H1 (cell line): ENCODE results near the gene CADM2. TPM values are rescaled to one million over a fixed set of nuclear protein-coding genes. Genes with fewer than 3 reads are reported as not detected.

Experiments used
- CTCF ChIA-PET: fragments of 300-600 bp; sonication (Branson Sonifier 250); formaldehyde crosslinking; loops from one replicate; lab custom pipeline; 2021; ENCODE audit not compliant: partially characterized antibody; lab: Charles Lee
- POLR2A ChIA-PET: fragments of 300-600 bp; sonication (Branson Sonifier 250); formaldehyde crosslinking; loops from one replicate; lab custom pipeline; 2021; ENCODE audit warnings: inconsistent platforms; ENCODE audit not compliant: partially characterized antibody; lab: Charles Lee
- DNase-seq, 2 experiments: peaks; one replicate each; pipeline versions ENCODE4 v3.0.0 to v3.0.0-alpha.2; 2010 to 2022; ENCODE audit warnings: low spot score in 2 of 2, low read depth in 1 of 2, mixed read lengths in 1 of 2
- FAIRE-seq: peaks from 2 replicates; lab custom pipeline; 2011; peaks lifted over from hg19 to GRCh38; lab: Jason Lieb, UNC
- H2AFZ ChIP-seq: 2 replicates; pipeline ENCODE4 v1.8.1; 2012; ENCODE audit warnings: low read length, inconsistent platforms
- H2AK5ac ChIP-seq: 2 replicates; pipeline ENCODE4 v1.6.1; 2013; ENCODE audit warnings: low read depth, low read length
- H2BK120ac ChIP-seq: replicated peaks from 2 replicates; pipeline ENCODE3; 2013; ENCODE audit warnings: low read depth, low read length, inconsistent platforms
- H2BK12ac ChIP-seq: 2 replicates; pipeline ENCODE4 v1.6.1; 2013; ENCODE audit warnings: low read depth, low read length
- H2BK15ac ChIP-seq: 2 replicates; pipeline ENCODE4 v1.6.1; 2013; ENCODE audit warnings: low read length
- H2BK20ac ChIP-seq: 2 replicates; pipeline ENCODE4 v1.6.1; 2013; ENCODE audit warnings: low read length
- H2BK5ac ChIP-seq: 2 replicates; pipeline ENCODE4 v1.6.1; 2013; ENCODE audit warnings: low read depth, low read length
- H3K14ac ChIP-seq: 2 replicates; pipeline ENCODE4 v1.6.1; 2013; ENCODE audit warnings: inconsistent platforms; ENCODE audit not compliant: insufficient read length
- H3K18ac ChIP-seq: 2 replicates; pipeline ENCODE4 v1.6.1; 2013; ENCODE audit warnings: low read length; ENCODE audit errors: extremely low read depth
- H3K23ac ChIP-seq: 2 replicates; pipeline ENCODE4 v1.6.1; 2013; ENCODE audit warnings: inconsistent platforms; ENCODE audit not compliant: insufficient read length
- H3K23me2 ChIP-seq: 2 replicates; pipeline ENCODE4 v1.6.1; 2013; ENCODE audit warnings: low read depth, low read length
- H3K27ac ChIP-seq: 2 replicates; pipeline ENCODE4 v1.6.1; 2011; ENCODE audit warnings: low read depth, low read length, inconsistent platforms
- H3K27me3 ChIP-seq, 4 experiments: replicated peaks in 1 of 4; 1 replicate in 1 of 4; 2 replicates in 3 of 4; pipeline versions ENCODE4 v1.6.1 to v1.8.1; 2011 to 2013; ENCODE audit warnings: low read length in 3 of 4, mild to moderate bottlenecking in 3 of 4, inconsistent platforms in 2 of 4, mixed read lengths in 2 of 4, moderate library complexity in 1 of 4; ENCODE audit not compliant: control insufficient read depth in 3 of 4, insufficient read depth in 3 of 4; ENCODE audit errors: extremely low read depth in 1 of 4
- H3K36me3 ChIP-seq, 4 experiments: 2 replicates each; pipeline versions ENCODE4 v1.6.1 to v1.8.1; 2011 to 2013; ENCODE audit warnings: mild to moderate bottlenecking in 4 of 4, low read length in 3 of 4, moderate library complexity in 2 of 4, control low read depth in 1 of 4, inconsistent platforms in 1 of 4; ENCODE audit not compliant: insufficient read depth in 4 of 4, control insufficient read depth in 2 of 4
- H3K4ac ChIP-seq: replicated peaks from 2 replicates; pipeline ENCODE3; 2013; ENCODE audit warnings: low read length, low read depth, mixed read lengths, inconsistent platforms; ENCODE audit not compliant: insufficient read length
- H3K4me1 ChIP-seq, 4 experiments: replicated peaks in 1 of 4; 1 replicate in 1 of 4; 2 replicates in 3 of 4; pipeline versions ENCODE4 v1.6.1 to v1.8.1; 2011 to 2013; ENCODE audit warnings: low read length in 3 of 4, inconsistent platforms in 2 of 4, mixed read lengths in 1 of 4; ENCODE audit not compliant: insufficient read depth in 4 of 4, control insufficient read depth in 3 of 4
- H3K4me2 ChIP-seq, 2 experiments: 2 replicates each; pipeline versions ENCODE4 v1.6.1 to v1.8.1; 2011 to 2013; ENCODE audit warnings: low read depth in 2 of 2, low read length in 2 of 2, control low read depth in 1 of 2, inconsistent platforms in 1 of 2, mild to moderate bottlenecking in 1 of 2; ENCODE audit not compliant: insufficient read depth in 1 of 2
- H3K4me3 ChIP-seq, 4 experiments: fragments of 200-600, 300-600 bp in 1 of 4; sonication (generic), shearing (Covaris generic), sonication (Bioruptor Twin) in 1 of 4; 2 replicates each; pipeline versions ENCODE4 v1.5.1 to v1.8.1; 2011 to 2016; ENCODE audit warnings: low read length in 4 of 4, low read depth in 3 of 4, control low read depth in 2 of 4, inconsistent platforms in 2 of 4, mild to moderate bottlenecking in 2 of 4, mixed read lengths in 1 of 4, moderate library complexity in 1 of 4; ENCODE audit not compliant: insufficient read depth in 2 of 4; ENCODE audit errors: extremely low read depth in 1 of 4
- H3K56ac ChIP-seq: replicated peaks from 2 replicates; pipeline ENCODE3; 2013; ENCODE audit warnings: low read depth, mild to moderate bottlenecking, mixed read lengths, low read length, inconsistent platforms; ENCODE audit not compliant: insufficient read length
- H3K79me1 ChIP-seq: 2 replicates; pipeline ENCODE4 v1.6.1; 2013; ENCODE audit warnings: low read depth, low read length, control low read depth
- H3K79me2 ChIP-seq, 2 experiments: 2 replicates each; pipeline versions ENCODE4 v1.6.1 to v1.8.1; 2012 to 2013; ENCODE audit warnings: low read length in 2 of 2, mild to moderate bottlenecking in 2 of 2, inconsistent platforms in 1 of 2; ENCODE audit not compliant: insufficient read depth in 2 of 2, control insufficient read depth in 1 of 2
- H3K9ac ChIP-seq, 4 experiments: replicated peaks in 1 of 4; 1 replicate in 1 of 4; 2 replicates in 3 of 4; pipeline versions ENCODE4 v1.6.1 to v1.8.1; 2011 to 2013; ENCODE audit warnings: low read depth in 3 of 4, low read length in 3 of 4, control low read depth in 2 of 4, mild to moderate bottlenecking in 2 of 4, moderate library complexity in 2 of 4, inconsistent platforms in 1 of 4; ENCODE audit errors: extremely low read depth in 1 of 4
- H3K9me3 ChIP-seq, 2 experiments: 2 replicates each; pipeline versions ENCODE4 v1.6.1 to v1.8.1; 2012 to 2013; ENCODE audit warnings: mild to moderate bottlenecking in 2 of 2, moderate library complexity in 2 of 2, control low read depth in 1 of 2, inconsistent platforms in 1 of 2, low read depth in 1 of 2, low read length in 1 of 2, mixed read lengths in 1 of 2; ENCODE audit not compliant: insufficient read depth in 2 of 2
- H4K20me1 ChIP-seq, 2 experiments: replicated peaks in 1 of 2; 2 replicates each; pipeline versions ENCODE3 to v1.8.1; 2011 to 2013; ENCODE audit warnings: inconsistent platforms in 2 of 2, low read length in 2 of 2, mild to moderate bottlenecking in 1 of 2; ENCODE audit not compliant: insufficient read depth in 2 of 2, control insufficient read depth in 1 of 2
- H4K5ac ChIP-seq: 2 replicates; pipeline ENCODE4 v1.6.1; 2013; ENCODE audit warnings: low read length, low read depth, mixed read lengths, inconsistent platforms; ENCODE audit not compliant: insufficient read length
- H4K8ac ChIP-seq: 2 replicates; pipeline ENCODE4 v1.8.0; 2013; ENCODE audit warnings: mild to moderate bottlenecking, moderate library complexity, low read length, inconsistent platforms; ENCODE audit not compliant: insufficient read depth; ENCODE audit errors: extremely low read depth
- H4K91ac ChIP-seq: replicated peaks from 2 replicates; pipeline ENCODE3; 2013; ENCODE audit warnings: low read length, mixed read lengths, inconsistent platforms; ENCODE audit not compliant: insufficient read length
- CREB1 ChIP-seq: IDR thresholded peaks from 2 replicates; pipeline ENCODE4 v1.6.1; 2012; ENCODE audit warnings: inconsistent platforms
- PHF8 ChIP-seq: fragments of 200-600 bp; sonication (generic); conservative IDR thresholded peaks from 2 replicates; pipeline ENCODE4 v1.7.1; 2012; ENCODE audit warnings: low read depth, mild to moderate bottlenecking, inconsistent platforms, low read length, moderate library complexity
- SAP30 ChIP-seq: fragments of 300-600 bp; sonication (generic); IDR thresholded peaks from 2 replicates; pipeline ENCODE4 v1.7.1; 2012; ENCODE audit warnings: low read length, moderate library complexity, mild to moderate bottlenecking, inconsistent platforms; ENCODE audit not compliant: insufficient read depth, insufficient replicate concordance
- SIN3A ChIP-seq, 2 experiments: IDR thresholded peaks in 1 of 2; conservative IDR thresholded peaks in 1 of 2; 2 replicates each; pipeline ENCODE4 v1.6.1; 2011 to 2012; ENCODE audit warnings: low read length in 2 of 2, improper control_type of control experiment in 1 of 2, low read depth in 1 of 2, mild to moderate bottlenecking in 1 of 2
- polyA plus RNA-seq, 7 experiments: library from polyadenylated mRNA; depleted of rRNA in 3 of 7; stranded (reverse) in 5 of 7; unstranded in 2 of 7; fragments of >200 nt in 5 of 7; fragments of 200-250 nt in 2 of 7; gene quantifications; 1 replicate in 5 of 7; 2 replicates in 1 of 7; 4 replicates in 1 of 7; pipeline versions ENCODE4 v1.2.1 to v1.2.3, GENCODE V29; 2011 to 2013; ENCODE audit warnings: missing spikeins in 2 of 7, mixed read lengths in 2 of 7
- total RNA-seq: library from RNA; stranded (reverse); fragmentation: NEBNext Ultra II Directional; extraction: Animal tissue kit (Norgen Biotek cat#: 25700); gene quantifications from 2 replicates; pipeline ENCODE4 v1.2.1, GENCODE V29; 2021

The CADM2 gene
- total and polyA plus RNA-seq, 2 of the 8 experiments (the other 6 are each of a cell fraction or from before 2014, with no cell fraction given) = 14.9 to 20.9 TPM

- no peak for TF ChIP-seq CREB1
Observed at GRCh38 chr3:85950435-85950834, 991.6 kb downstream of the CADM2 start (continued).

- H4K20me1 ChIP-seq = no peaks in the 10 kb centered on the region
- H2AK5ac ChIP-seq = no peak overlapping the region
- H3K56ac ChIP-seq = no peak overlapping the region
- CTCF ChIA-PET = no interaction called here
- no peak overlapping the region for H3K23ac ChIP-seq
- H2BK15ac ChIP-seq = no peak overlapping the region
- no peaks in the 10 kb centered on the region for H3K23me2 ChIP-seq
- H3K9ac ChIP-seq = no peak overlapping the region
- no peak overlapping the region for H4K91ac ChIP-seq
- TF ChIP-seq PHF8 (no peak), SIN3A (conservative IDR thresholded peaks at IDR 0.05 in 1 of 2, IDR thresholded peaks at IDR 0.05 in 1 of 2; ENCODE audit: low read depth in 1 of 2, low read length in 2 of 2) (no peak), SAP30 (no peak)
- no peak for DNase-seq
- H2BK20ac ChIP-seq = no peak overlapping the region
- no peak overlapping the region for H4K8ac ChIP-seq
- no peak overlapping the region for H3K18ac ChIP-seq
- no peak overlapping the region for H3K14ac ChIP-seq
- no peaks in the 10 kb centered on the region for H3K79me1 ChIP-seq
- no peak overlapping the region for H2BK5ac ChIP-seq
- H3K4me3 ChIP-seq = no peak overlapping the region
- H2AFZ ChIP-seq = no peak overlapping the region
- no peaks in the 10 kb centered on the region for H3K9me3 ChIP-seq
- H3K4me2 ChIP-seq = no peak overlapping the region
- no peak overlapping the region for H2BK120ac ChIP-seq
- no peaks in the 10 kb centered on the region for H3K27me3 ChIP-seq
- H2BK12ac ChIP-seq = no peak overlapping the region
- H4K5ac ChIP-seq = no peak overlapping the region
- no peak overlapping the region for H3K4ac ChIP-seq
- H3K36me3 ChIP-seq = no peaks in the 10 kb centered on the region
- FAIRE-seq = no peak
- no peak overlapping the region for H3K27ac ChIP-seq
- POLR2A ChIA-PET = no interaction called here
- H3K79me2 ChIP-seq = no peaks in the 10 kb centered on the region
- no peaks in the 10 kb centered on the region for H3K4me1 ChIP-seq
Observed at GRCh38 chr3:85960793-85961192, 1002.0 kb downstream of the CADM2 start.
